HepG2 (cell line): ENCODE measurements around the gene PRR30. TPM values are rescaled to one million over a fixed set of nuclear protein-coding genes. Genes with fewer than 3 reads are reported as not detected.

Experiments
- ADNP ChIP-seq: sonication (generic); formaldehyde crosslinking; IDR thresholded peaks from 2 replicates; pipeline ENCODE4 v1.4.0; 2020; ENCODE audit warnings: missing genetic modification reagents
- BHLHE40 ChIP-seq: IDR thresholded peaks from 2 replicates; pipeline ENCODE4 v1.6.1; 2011; ENCODE audit warnings: low read length, improper control_type of control experiment
- CC2D1A ChIP-seq: sonication (generic); formaldehyde crosslinking; IDR thresholded peaks from 2 replicates; pipeline ENCODE4 v1.8.1; 2023; ENCODE audit warnings: mild to moderate bottlenecking, missing genetic modification reagents
- EHMT2 ChIP-seq: fragments of 200-600 bp; sonication (generic); IDR thresholded peaks from 2 replicates; pipeline ENCODE4 v1.7.0; 2017; ENCODE audit warnings: antibody characterized with exemption, low read depth, low read length, borderline replicate concordance
- FOXK2 ChIP-seq: fragments of 450-650 bp; IDR thresholded peaks from 2 replicates; pipeline ENCODE4 v1.6.1; 2016
- HDAC6 ChIP-seq: fragments of 200-600 bp; sonication (generic); IDR thresholded peaks from 2 replicates; pipeline ENCODE4 v1.7.0; 2017; ENCODE audit warnings: mild to moderate bottlenecking, antibody characterized with exemption, low read length, low read depth
- HNRNPUL1 ChIP-seq: fragments of 200-400 bp; formaldehyde crosslinking; IDR thresholded peaks from 2 replicates; pipeline ENCODE4 v1.6.1; 2017; ENCODE audit warnings: low read depth, mild to moderate bottlenecking, low read length, moderate library complexity
- HOXD1 ChIP-seq: sonication (generic); formaldehyde crosslinking; IDR thresholded peaks from 2 replicates; pipeline ENCODE4 v1.5.0; 2020; ENCODE audit warnings: missing genetic modification reagents
- IKZF4 ChIP-seq: sonication (generic); formaldehyde crosslinking; IDR thresholded peaks from 2 replicates; pipeline ENCODE4 v1.5.1; 2020; ENCODE audit warnings: borderline replicate concordance, mild to moderate bottlenecking, low read depth, missing genetic modification reagents; ENCODE audit errors: not compliant biosample characterization
- MAFF ChIP-seq: IDR thresholded peaks from 2 replicates; pipeline ENCODE4 v1.6.1; 2011; ENCODE audit warnings: low read depth, low read length, improper control_type of control experiment
- SAFB2 ChIP-seq: sonication (generic); formaldehyde crosslinking; IDR thresholded peaks from 2 replicates; pipeline ENCODE4 v1.5.1; 2020; ENCODE audit warnings: missing genetic modification reagents, low read depth, mild to moderate bottlenecking, borderline replicate concordance
- SRY ChIP-seq: sonication (generic); formaldehyde crosslinking; IDR thresholded peaks from 2 replicates; pipeline ENCODE4 v1.8.0; 2022; ENCODE audit warnings: mild to moderate bottlenecking, missing genetic modification reagents
- ZNF329 ChIP-seq: sonication (generic); formaldehyde crosslinking; IDR thresholded peaks from 2 replicates; pipeline ENCODE4 v1.9.0; 2021; ENCODE audit warnings: low read depth, mild to moderate bottlenecking, missing genetic modification reagents
- ZNF530 ChIP-seq: sonication (generic); formaldehyde crosslinking; IDR thresholded peaks from 2 replicates; pipeline ENCODE4 v1.5.0; 2020; ENCODE audit warnings: low read depth, mild to moderate bottlenecking, missing genetic modification reagents
- ZNF709 ChIP-seq: sonication (generic); formaldehyde crosslinking; IDR thresholded peaks from 2 replicates; pipeline ENCODE4 v1.5.0; 2020; ENCODE audit warnings: mild to moderate bottlenecking, missing genetic modification reagents
- ZSCAN21 ChIP-seq: sonication (generic); formaldehyde crosslinking; IDR thresholded peaks from 2 replicates; pipeline ENCODE4 v1.8.0; 2022; ENCODE audit warnings: mild to moderate bottlenecking, missing genetic modification reagents, moderate library complexity, borderline replicate concordance
- polyA plus RNA-seq, 8 experiments: library from polyadenylated mRNA; depleted of rRNA in 3 of 8; stranded (reverse) in 7 of 8; unstranded in 1 of 8; fragments of >200 nt; fragmentation: Illumina TruSeq in 4 of 8; extraction: Trizol in 4 of 8; gene quantifications; 2 replicates each; pipeline versions ENCODE4 v1.2.1 to v1.2.3, GENCODE V29; 2011 to 2016; ENCODE audit warnings: low read depth in 4 of 8, missing spikeins in 1 of 8, mixed read lengths in 1 of 8; ENCODE audit not compliant: insufficient read depth in 1 of 8
- total RNA-seq, 5 experiments: library from RNA; depleted of rRNA; stranded (reverse); fragments of >200 nt; fragmentation: Illumina TruSeq; extraction: Trizol; gene quantifications; 2 replicates each; pipeline ENCODE4 v1.2.3, GENCODE V29; 2016; ENCODE audit warnings: low read depth in 1 of 5
- TF ChIP-seq, protein P1 (sequence below): sonication (generic); formaldehyde crosslinking; IDR thresholded peaks from 2 replicates; pipeline ENCODE4 v1.5.0; 2020; ENCODE audit warnings: mild to moderate bottlenecking, missing genetic modification reagents, borderline replicate concordance
- TF ChIP-seq, protein P2 (sequence below): sonication (generic); formaldehyde crosslinking; IDR thresholded peaks from 2 replicates; pipeline ENCODE4 v1.9.0; 2021; ENCODE audit warnings: missing genetic modification reagents, mild to moderate bottlenecking, borderline replicate concordance
- TF ChIP-seq, protein P3 (sequence below): sonication (generic); formaldehyde crosslinking; IDR thresholded peaks from 2 replicates; pipeline ENCODE4 v1.8.0; 2022; ENCODE audit warnings: low read depth, missing genetic modification reagents
- TF ChIP-seq, protein P4 (sequence below): IDR thresholded peaks from 2 replicates; pipeline ENCODE4 v1.6.1; 2016

Gene PRR30
- total and polyA plus RNA-seq, 2 of the 13 experiments (the other 11 are each of a cell fraction or from before 2014, with no cell fraction given) = not detected

DNA sequence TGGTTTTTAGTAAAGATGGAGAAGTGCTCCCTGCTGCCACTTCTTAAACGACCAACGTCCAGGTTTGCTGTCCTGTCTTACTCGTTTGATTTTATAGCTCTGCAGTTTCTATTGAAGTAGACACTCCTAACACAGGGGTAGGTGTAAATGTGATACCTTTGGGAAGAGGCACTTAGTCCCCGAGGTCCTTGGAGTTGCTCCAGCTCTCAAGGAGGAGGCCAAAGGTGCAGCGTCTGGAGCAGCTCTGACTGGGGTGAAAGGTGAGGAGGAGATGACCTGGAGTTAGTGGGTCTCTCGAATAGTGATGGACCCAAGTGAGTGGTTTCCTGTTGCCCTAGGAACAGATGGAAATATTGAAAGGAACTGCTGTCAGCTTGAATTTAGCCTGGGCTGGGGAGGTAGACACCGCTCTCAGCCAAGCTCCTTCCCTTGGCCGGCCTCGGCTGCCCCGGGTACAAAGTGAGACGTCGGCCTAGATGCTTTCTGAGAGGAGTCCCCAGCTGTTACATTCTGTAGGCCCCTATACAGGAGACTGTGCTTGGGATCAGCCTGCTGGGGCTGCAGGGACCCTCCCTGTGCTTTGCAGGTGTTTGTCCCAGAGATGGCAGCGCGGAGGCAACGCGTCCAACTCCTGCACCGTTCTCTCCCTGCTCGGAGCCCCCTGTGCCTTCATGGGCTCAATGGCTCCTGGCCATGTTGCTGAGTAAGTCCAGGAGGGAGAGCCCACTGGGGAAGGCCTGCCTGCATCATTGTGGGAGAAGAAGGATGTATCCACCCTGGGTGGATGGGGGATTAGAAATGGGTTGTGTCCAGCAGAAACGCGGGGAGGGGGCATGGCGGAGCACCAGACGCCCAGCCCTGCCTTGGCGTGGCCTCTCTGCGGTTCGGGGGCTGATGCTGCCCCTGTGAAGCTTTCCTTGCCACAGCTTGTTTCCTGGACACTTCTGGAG lies 47.2 kb downstream of the PRR30 start (continued):
- TF ChIP-seq, protein P1, sequence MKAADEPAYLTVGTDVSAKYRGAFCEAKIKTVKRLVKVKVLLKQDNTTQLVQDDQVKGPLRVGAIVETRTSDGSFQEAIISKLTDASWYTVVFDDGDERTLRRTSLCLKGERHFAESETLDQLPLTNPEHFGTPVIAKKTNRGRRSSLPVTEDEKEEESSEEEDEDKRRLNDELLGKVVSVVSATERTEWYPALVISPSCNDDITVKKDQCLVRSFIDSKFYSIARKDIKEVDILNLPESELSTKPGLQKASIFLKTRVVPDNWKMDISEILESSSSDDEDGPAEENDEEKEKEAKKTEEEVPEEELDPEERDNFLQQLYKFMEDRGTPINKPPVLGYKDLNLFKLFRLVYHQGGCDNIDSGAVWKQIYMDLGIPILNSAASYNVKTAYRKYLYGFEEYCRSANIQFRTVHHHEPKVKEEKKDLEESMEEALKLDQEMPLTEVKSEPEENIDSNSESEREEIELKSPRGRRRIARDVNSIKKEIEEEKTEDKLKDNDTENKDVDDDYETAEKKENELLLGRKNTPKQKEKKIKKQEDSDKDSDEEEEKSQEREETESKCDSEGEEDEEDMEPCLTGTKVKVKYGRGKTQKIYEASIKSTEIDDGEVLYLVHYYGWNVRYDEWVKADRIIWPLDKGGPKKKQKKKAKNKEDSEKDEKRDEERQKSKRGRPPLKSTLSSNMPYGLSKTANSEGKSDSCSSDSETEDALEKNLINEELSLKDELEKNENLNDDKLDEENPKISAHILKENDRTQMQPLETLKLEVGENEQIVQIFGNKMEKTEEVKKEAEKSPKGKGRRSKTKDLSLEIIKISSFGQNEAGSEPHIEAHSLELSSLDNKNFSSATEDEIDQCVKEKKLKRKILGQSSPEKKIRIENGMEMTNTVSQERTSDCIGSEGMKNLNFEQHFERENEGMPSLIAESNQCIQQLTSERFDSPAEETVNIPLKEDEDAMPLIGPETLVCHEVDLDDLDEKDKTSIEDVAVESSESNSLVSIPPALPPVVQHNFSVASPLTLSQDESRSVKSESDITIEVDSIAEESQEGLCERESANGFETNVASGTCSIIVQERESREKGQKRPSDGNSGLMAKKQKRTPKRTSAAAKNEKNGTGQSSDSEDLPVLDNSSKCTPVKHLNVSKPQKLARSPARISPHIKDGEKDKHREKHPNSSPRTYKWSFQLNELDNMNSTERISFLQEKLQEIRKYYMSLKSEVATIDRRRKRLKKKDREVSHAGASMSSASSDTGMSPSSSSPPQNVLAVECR (CRISPR knock-in tag) = peak; percentile 10; the same call in 1 of the 2 replicates
- TF ChIP-seq MAFF (no peak), EHMT2 (no peak), ADNP (CRISPR knock-in tag) (no peak), ZNF709 (CRISPR knock-in tag) (no peak; the same call in 1 of the 2 replicates), HNRNPUL1 (no peak), ZNF530 (CRISPR knock-in tag) (no peak), ZNF329 (CRISPR knock-in tag) (0 out of 2 replicates have a peak, but pooled peaks have one; percentile 6), CC2D1A (CRISPR knock-in tag) (no peak), FOXK2 (no peak), BHLHE40 (no peak), ZSCAN21 (no peak), HDAC6 (no peak), SAFB2 (CRISPR knock-in tag) (no peak), HOXD1 (CRISPR knock-in tag) (0 out of 2 replicates have a peak, but pooled peaks have one; percentile 6), SRY (CRISPR knock-in tag) (no peak), IKZF4 (CRISPR knock-in tag) (no peak)
- TF ChIP-seq, protein P2, sequence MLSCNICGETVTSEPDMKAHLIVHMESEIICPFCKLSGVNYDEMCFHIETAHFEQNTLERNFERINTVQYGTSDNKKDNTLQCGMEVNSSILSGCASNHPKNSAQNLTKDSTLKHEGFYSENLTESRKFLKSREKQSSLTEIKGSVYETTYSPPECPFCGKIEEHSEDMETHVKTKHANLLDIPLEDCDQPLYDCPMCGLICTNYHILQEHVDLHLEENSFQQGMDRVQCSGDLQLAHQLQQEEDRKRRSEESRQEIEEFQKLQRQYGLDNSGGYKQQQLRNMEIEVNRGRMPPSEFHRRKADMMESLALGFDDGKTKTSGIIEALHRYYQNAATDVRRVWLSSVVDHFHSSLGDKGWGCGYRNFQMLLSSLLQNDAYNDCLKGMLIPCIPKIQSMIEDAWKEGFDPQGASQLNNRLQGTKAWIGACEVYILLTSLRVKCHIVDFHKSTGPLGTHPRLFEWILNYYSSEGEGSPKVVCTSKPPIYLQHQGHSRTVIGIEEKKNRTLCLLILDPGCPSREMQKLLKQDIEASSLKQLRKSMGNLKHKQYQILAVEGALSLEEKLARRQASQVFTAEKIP = no peak
- TF ChIP-seq, protein P3, sequence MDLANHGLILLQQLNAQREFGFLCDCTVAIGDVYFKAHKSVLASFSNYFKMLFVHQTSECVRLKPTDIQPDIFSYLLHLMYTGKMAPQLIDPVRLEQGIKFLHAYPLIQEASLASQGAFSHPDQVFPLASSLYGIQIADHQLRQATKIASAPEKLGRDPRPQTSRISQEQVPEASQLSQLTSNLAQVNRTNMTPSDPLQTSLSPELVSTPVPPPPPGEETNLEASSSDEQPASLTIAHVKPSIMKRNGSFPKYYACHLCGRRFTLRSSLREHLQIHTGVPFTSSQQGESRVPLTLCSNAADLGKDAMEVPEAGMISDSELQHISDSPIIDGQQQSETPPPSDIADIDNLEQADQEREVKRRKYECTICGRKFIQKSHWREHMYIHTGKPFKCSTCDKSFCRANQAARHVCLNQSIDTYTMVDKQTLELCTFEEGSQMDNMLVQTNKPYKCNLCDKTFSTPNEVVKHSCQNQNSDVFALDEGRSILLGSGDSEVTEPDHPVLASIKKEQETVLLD (CRISPR knock-in tag) = no peak
- TF ChIP-seq, protein P4, sequence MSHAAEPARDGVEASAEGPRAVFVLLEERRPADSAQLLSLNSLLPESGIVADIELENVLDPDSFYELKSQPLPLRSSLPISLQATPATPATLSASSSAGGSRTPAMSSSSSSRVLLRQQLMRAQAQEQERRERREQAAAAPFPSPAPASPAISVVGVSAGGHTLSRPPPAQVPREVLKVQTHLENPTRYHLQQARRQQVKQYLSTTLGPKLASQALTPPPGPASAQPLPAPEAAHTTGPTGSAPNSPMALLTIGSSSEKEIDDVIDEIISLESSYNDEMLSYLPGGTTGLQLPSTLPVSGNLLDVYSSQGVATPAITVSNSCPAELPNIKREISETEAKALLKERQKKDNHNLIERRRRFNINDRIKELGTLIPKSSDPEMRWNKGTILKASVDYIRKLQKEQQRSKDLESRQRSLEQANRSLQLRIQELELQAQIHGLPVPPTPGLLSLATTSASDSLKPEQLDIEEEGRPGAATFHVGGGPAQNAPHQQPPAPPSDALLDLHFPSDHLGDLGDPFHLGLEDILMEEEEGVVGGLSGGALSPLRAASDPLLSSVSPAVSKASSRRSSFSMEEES = no peak
